K562 (cell line): ENCODE results near the gene NUAK2. TPM values are rescaled to one million over a fixed set of nuclear protein-coding genes. Genes with fewer than 3 reads are reported as not detected.

Experiments used
- CEBPB ChIP-seq: fragments of 450-650 bp; IDR thresholded peaks from 2 replicates; pipeline ENCODE4 v1.6.1; 2016; ENCODE audit warnings: missing genetic modification characterization, missing compliant biosample characterization
- CGGBP1 ChIP-seq: fragments of 250-450 bp; sonication (Bioruptor Pico); IDR thresholded peaks from 2 replicates; pipeline ENCODE4 v1.9.0; 2021; ENCODE audit warnings: mild to moderate bottlenecking
- CREBBP ChIP-seq: IDR thresholded peaks from one replicate; pipeline ENCODE4 v1.6.1; 2012; ENCODE audit warnings: low read depth, mild to moderate bottlenecking, control low read depth, inconsistent platforms, low read length
- ELF2 ChIP-seq: fragments of 250-450 bp; sonication (Bioruptor Pico); IDR thresholded peaks from 2 replicates; pipeline ENCODE4 v1.5.0; 2021; ENCODE audit warnings: mild to moderate bottlenecking
- ELF4 ChIP-seq: fragments of 450-650 bp; formaldehyde crosslinking; IDR thresholded peaks from 2 replicates; pipeline ENCODE4 v1.4.0; 2022; ENCODE audit warnings: missing genetic modification characterization
- JUND ChIP-seq, 2 experiments: IDR thresholded peaks; 2 replicates in 1 of 2; 3 replicates in 1 of 2; pipeline ENCODE4 v1.6.1; 2011; ENCODE audit warnings: borderline replicate concordance in 2 of 2, low read depth in 2 of 2, low read length in 2 of 2, improper control_type of control experiment in 1 of 2, missing biosample characterization in 1 of 2, missing genetic modification characterization in 1 of 2, missing genetic modification reagents in 1 of 2
- KHSRP ChIP-seq: fragments of 450-650 bp; IDR thresholded peaks from 2 replicates; pipeline ENCODE4 v1.6.1; 2017
- MGA ChIP-seq: fragments of 450-650 bp; IDR thresholded peaks from 2 replicates; pipeline ENCODE4 v1.6.1; 2016; ENCODE audit warnings: mild to moderate bottlenecking, moderate library complexity
- MTF1 ChIP-seq: fragments of 250-450 bp; sonication (Bioruptor Pico); IDR thresholded peaks from 2 replicates; pipeline ENCODE4 v1.9.0; 2021; ENCODE audit warnings: moderate library complexity, mild to moderate bottlenecking, inconsistent platforms, borderline replicate concordance
- NFATC3 ChIP-seq: fragments of 450-650 bp; IDR thresholded peaks from 2 replicates; pipeline ENCODE4 v1.6.1; 2017; ENCODE audit warnings: mild to moderate bottlenecking
- POLR2AphosphoS5 ChIP-seq: IDR thresholded peaks from 2 replicates; pipeline ENCODE4 v1.6.1; 2011; ENCODE audit warnings: mild to moderate bottlenecking, low read depth, low read length, moderate library complexity; ENCODE audit not compliant: control insufficient read depth, insufficient read depth
- PPARD ChIP-seq: fragments of 250-450 bp; sonication (Bioruptor Pico); IDR thresholded peaks from 2 replicates; pipeline ENCODE4 v1.8.0; 2022; ENCODE audit warnings: inconsistent platforms, mild to moderate bottlenecking, moderate library complexity
- ZNF23 ChIP-seq: fragments of 250-450 bp; sonication (Bioruptor Pico); IDR thresholded peaks from 2 replicates; pipeline ENCODE4 v1.4.0; 2020; ENCODE audit warnings: mild to moderate bottlenecking
- ZNF395 ChIP-seq: fragments of 200-800 bp; sonication (Bioruptor generic); IDR thresholded peaks from 2 replicates; pipeline ENCODE4 v1.6.1; 2017; ENCODE audit warnings: missing genetic modification characterization, missing compliant biosample characterization
- ZNF507 ChIP-seq: conservative IDR thresholded peaks from 2 replicates; pipeline ENCODE4 v1.6.1; 2017; ENCODE audit warnings: missing genetic modification characterization, missing compliant biosample characterization
- ZNF717 ChIP-seq: fragments of 250-450 bp; sonication (Bioruptor Pico); IDR thresholded peaks from 2 replicates; pipeline ENCODE4 v1.5.0; 2021
- polyA plus RNA-seq, 8 experiments: library from polyadenylated mRNA; depleted of rRNA in 4 of 8; stranded (reverse) in 5 of 8; unstranded in 3 of 8; fragments of >200 nt; fragmentation: Nextera tagmentation in 2 of 8; fragmentation: Illumina TruSeq in 1 of 8; extraction: Ambion mirVana in 2 of 8; extraction: Trizol in 1 of 8; gene quantifications; 2 replicates each; pipeline versions ENCODE4 v1.2.1 to v1.2.3, GENCODE V29; 2011 to 2014; ENCODE audit warnings: inconsistent platforms in 1 of 8, missing spikeins in 1 of 8
- total RNA-seq, 7 experiments: library from RNA; depleted of rRNA in 6 of 7; stranded (reverse); fragments of >200 nt in 6 of 7; fragmentation: Illumina TruSeq in 2 of 7; extraction: Trizol in 2 of 7; gene quantifications; 2 replicates each; pipeline versions ENCODE4 v1.2.1 to v1.2.3, GENCODE V29; 2011 to 2021; ENCODE audit warnings: low replicate concordance in 1 of 7

Gene NUAK2
- total and polyA plus RNA-seq, 9 of the 15 experiments (the other 6 are each of a cell fraction or from before 2014, with no cell fraction given): 0.04 to 0.44 (median 0.14) TPM

GRCh38 chr1:205284420-205285144 is 37.0 kb downstream of the NUAK2 start (continued):
- TF ChIP-seq CGGBP1 (CRISPR knock-in tag) (no peak), ZNF395 (CRISPR knock-in tag) (no peak), PPARD (CRISPR knock-in tag) (no peak), NFATC3 (no peak), POLR2AphosphoS5 (no peak), MGA (peak; percentile 15; the same call in 1 of the 2 replicates), JUND (IDR thresholded peaks at IDR 0.05; ENCODE audit: borderline replicate concordance, low read depth, low read length) (peak; percentile 98), JUND (tag; IDR thresholded peaks at IDR 0.05; ENCODE audit: borderline replicate concordance, low read depth, low read length) (peak; percentile 97), KHSRP (no peak), MTF1 (no peak), CEBPB (tag) (peak; percentile 99), ZNF23 (CRISPR knock-in tag) (no peak), ELF4 (no peak), ZNF507 (tag) (no peak), ELF2 (no peak), CREBBP (no peak), ZNF717 (CRISPR knock-in tag) (no peak)
